ENCODE data around the gene LCTL. TPM values are rescaled to one million over a fixed set of nuclear protein-coding genes. Genes with fewer than 3 reads are reported as not detected.

LCTL gene
- polyA plus RNA-seq, 1 donor from 2014 or later: not detected

GRCh38 chr15:66587020-66587419 lies 21.2 kb upstream of the LCTL start:
- Histone ChIP-seq H3K9me3 (ENCODE audit: low read length) (no peaks in the 10 kb centered on the region), H3K4me2 (ENCODE audit: low read length) (no peak overlapping the region), H3K4me3 (ENCODE audit: low read length) (no peak overlapping the region), H2AFZ (ENCODE audit: low read depth, low read length) (no peak overlapping the region), H3K27ac (ENCODE audit: low read length) (no peak overlapping the region), H3K9me2 (ENCODE audit: insufficient read depth, low read length) (no peaks in the 10 kb centered on the region), H3K36me3 (ENCODE audit: insufficient read depth, low read length) (no peaks in the 10 kb centered on the region), H3K27me3 (ENCODE audit: insufficient read depth, low read depth, low read length) (no peaks in the 10 kb centered on the region), H4K20me1 (ENCODE audit: insufficient read depth) (no peaks in the 10 kb centered on the region), H3K79me2 (replicated peaks; ENCODE audit: insufficient read depth, low read length) (no peaks in the 10 kb centered on the region), H3K9ac (ENCODE audit: low read length) (no peak overlapping the region), H3F3A (ENCODE audit: insufficient read depth, low read length, poor library complexity, severe bottlenecking) (no peaks in the 10 kb centered on the region)
- TF ChIP-seq RAD21 (conservative IDR thresholded peaks at IDR 0.05) (no peak), EZH2 (IDR thresholded peaks at IDR 0.05; ENCODE audit: borderline replicate concordance, insufficient read depth, low read length, poor library complexity, severe bottlenecking) (no peak), POLR2AphosphoS5 (IDR thresholded peaks at IDR 0.05) (no peak), REST (IDR thresholded peaks at IDR 0.05; ENCODE audit: borderline replicate concordance) (no peak), TAF1 (IDR thresholded peaks at IDR 0.05; ENCODE audit: low read depth) (no peak), MXI1 (conservative IDR thresholded peaks at IDR 0.05; ENCODE audit: poor library complexity, severe bottlenecking) (no peak), CTCF (IDR thresholded peaks at IDR 0.05; ENCODE audit: poor library complexity, severe bottlenecking) (no peak)

GRCh38 chr15:66586155-66586976 lies 20.6 kb upstream of the LCTL start:
- no peak overlapping the region for H3K4me3 ChIP-seq (ENCODE audit: low read length)
- H3K9me3 ChIP-seq (ENCODE audit: low read length): no peaks in the 10 kb centered on the region
- H4K20me1 ChIP-seq (ENCODE audit: insufficient read depth): no peaks in the 10 kb centered on the region
- H3K4me2 ChIP-seq (ENCODE audit: low read length): no peak overlapping the region
- no peaks in the 10 kb centered on the region for H3K36me3 ChIP-seq (ENCODE audit: insufficient read depth, low read length)
- no peaks in the 10 kb centered on the region for H3K27me3 ChIP-seq (ENCODE audit: insufficient read depth, low read depth, low read length)
- no peak for TF ChIP-seq CTCF (IDR thresholded peaks at IDR 0.05; ENCODE audit: poor library complexity, severe bottlenecking)
- TF ChIP-seq RAD21 (conservative IDR thresholded peaks at IDR 0.05): no peak
- no peak for TF ChIP-seq REST (IDR thresholded peaks at IDR 0.05; ENCODE audit: borderline replicate concordance)
- TF ChIP-seq TAF1 (IDR thresholded peaks at IDR 0.05; ENCODE audit: low read depth): no peak
- no peak for TF ChIP-seq EZH2 (IDR thresholded peaks at IDR 0.05; ENCODE audit: borderline replicate concordance, insufficient read depth, low read length, poor library complexity, severe bottlenecking)
- TF ChIP-seq MXI1 (conservative IDR thresholded peaks at IDR 0.05; ENCODE audit: poor library complexity, severe bottlenecking): no peak
- TF ChIP-seq EP300 (conservative IDR thresholded peaks at IDR 0.05; ENCODE audit: poor library complexity, severe bottlenecking): no peak
- no peak for TF ChIP-seq POLR2AphosphoS5 (IDR thresholded peaks at IDR 0.05)
- no peak for TF ChIP-seq SMC3 (conservative IDR thresholded peaks at IDR 0.05; ENCODE audit: poor library complexity)
- H3K9me2 ChIP-seq (ENCODE audit: insufficient read depth, low read length): no peaks in the 10 kb centered on the region
- no peak overlapping the region for H3K27ac ChIP-seq (ENCODE audit: low read length)
- H3F3A ChIP-seq (ENCODE audit: insufficient read depth, low read length, poor library complexity, severe bottlenecking): no peaks in the 10 kb centered on the region
- H3K79me2 ChIP-seq (replicated peaks; ENCODE audit: insufficient read depth, low read length): no peaks in the 10 kb centered on the region
- no peak overlapping the region for H3K9ac ChIP-seq (ENCODE audit: low read length)
- no peak overlapping the region for H2AFZ ChIP-seq (ENCODE audit: low read depth, low read length)

All from neural cell (in vitro differentiated cells).